K562 (cell line): ENCODE results near the gene SLC6A6. TPM values are rescaled to one million over a fixed set of nuclear protein-coding genes. Genes with fewer than 3 reads are reported as not detected.
A peak's percentile ranks its signal among the peaks of the same experiment; 100 is the strongest.

ENCODE experiments used
- ATAC-seq: fragments of 200-7000 bp; cut with Tn5 transposase; 3 replicates; pipeline ENCODE4 v1.9.1; 2020; ENCODE audit warnings: moderate library complexity
- BruUV-seq: library from RNA; stranded (reverse); fragments of 400-500 nt; replicated peaks from 2 replicates; lab custom pipeline; 2021; lab: Mats Ljungman, UMichigan
- CTCF ChIA-PET: fragments of 300-600 bp; formaldehyde crosslinking; extraction: SDS; loops from one replicate; lab custom pipeline; 2021; ENCODE audit warnings: low intra/inter-chr PET ratio; lab: Yijun Ruan, JAX
- POLR2A ChIA-PET: fragments of 300-600, 350-650 bp; sonication (Branson Sonifier 250); formaldehyde crosslinking; extraction: SDS; loops from one replicate; lab custom pipeline; 2021; ENCODE audit warnings: antibody characterized with exemption, inconsistent platforms; lab: Yijun Ruan, JAX
- DNase-seq, 4 experiments: peaks; one replicate each; pipeline versions ENCODE4 v3.0.0 to v3.0.0-alpha.2; 2011 to 2018; ENCODE audit warnings: low spot score in 3 of 4, mixed read lengths in 3 of 4; ENCODE audit errors: extremely low read depth in 1 of 4
- FAIRE-seq: peaks from 2 replicates; lab custom pipeline; 2011; peaks lifted over from hg19 to GRCh38; lab: Jason Lieb, UNC
- H2AFZ ChIP-seq: 2 replicates; pipeline ENCODE4 v1.6.0; 2011; ENCODE audit warnings: low read depth, low read length, control low read depth, inconsistent platforms
- H3K27ac ChIP-seq: fragments of 200-600 bp; 3 replicates; pipeline ENCODE4 v1.8.0; 2011; ENCODE audit warnings: low read depth, mild to moderate bottlenecking, control low read depth, inconsistent platforms, low read length, moderate library complexity, mixed read lengths; ENCODE audit errors: extremely low read depth
- H3K27me3 ChIP-seq, 2 experiments: fragments of 300-600 bp in 1 of 2; 2 replicates in 1 of 2; 3 replicates in 1 of 2; pipeline versions ENCODE4 v1.6.0 to v1.8.0; 2011; ENCODE audit warnings: inconsistent platforms in 2 of 2, low read length in 2 of 2, mild to moderate bottlenecking in 1 of 2, mixed read lengths in 1 of 2, moderate library complexity in 1 of 2; ENCODE audit not compliant: control insufficient read depth in 2 of 2, insufficient read depth in 2 of 2
- H3K36me3 ChIP-seq: fragments of 300-600 bp; 3 replicates; pipeline ENCODE4 v1.8.0; 2011; ENCODE audit warnings: mild to moderate bottlenecking, low read length, inconsistent platforms; ENCODE audit not compliant: control insufficient read depth, insufficient read depth
- H3K4me1 ChIP-seq, 2 experiments: fragments of 200-600 bp in 1 of 2; replicated peaks in 1 of 2; 2 replicates in 1 of 2; 3 replicates in 1 of 2; pipeline versions ENCODE4 v1.5.1 to v1.8.0; 2011; ENCODE audit warnings: inconsistent platforms in 2 of 2, low read length in 2 of 2, mild to moderate bottlenecking in 1 of 2, mixed read lengths in 1 of 2, moderate library complexity in 1 of 2; ENCODE audit not compliant: control insufficient read depth in 2 of 2, insufficient read depth in 2 of 2
- H3K4me2 ChIP-seq: 2 replicates; pipeline ENCODE4 v1.6.1; 2011; ENCODE audit warnings: low read length, control low read depth, inconsistent platforms, mixed read lengths; ENCODE audit not compliant: insufficient read depth
- H3K4me3 ChIP-seq: fragments of 200-600 bp; sonication (generic), shearing (Covaris generic); 2 replicates; pipeline ENCODE4 v1.5.1; 2016; ENCODE audit warnings: control low read depth, inconsistent platforms
- H3K79me2 ChIP-seq: fragments of 200-600 bp; 3 replicates; pipeline ENCODE4 v1.8.0; 2011; ENCODE audit warnings: low read length, inconsistent platforms; ENCODE audit not compliant: control insufficient read depth, insufficient read depth
- H3K9ac ChIP-seq, 2 experiments: 2 replicates each; pipeline versions ENCODE4 v1.6.0 to v1.6.1; 2011; ENCODE audit warnings: low read depth in 2 of 2, low read length in 2 of 2, control low read depth in 1 of 2, inconsistent platforms in 1 of 2, mild to moderate bottlenecking in 1 of 2, mixed read lengths in 1 of 2; ENCODE audit not compliant: insufficient read depth in 1 of 2
- H3K9me1 ChIP-seq: one replicate; pipeline ENCODE4 v1.6.0; 2011; ENCODE audit warnings: inconsistent platforms, mild to moderate bottlenecking, low read length, moderate library complexity; ENCODE audit not compliant: control insufficient read depth, insufficient read depth
- H3K9me3 ChIP-seq: replicated peaks from 2 replicates; pipeline ENCODE4 v1.5.1; 2011; ENCODE audit warnings: low read depth, low read length, inconsistent platforms; ENCODE audit not compliant: control insufficient read depth, insufficient read depth
- H4K20me1 ChIP-seq: replicated peaks from 2 replicates; pipeline ENCODE4 v1.6.1; 2011; ENCODE audit warnings: low read length, inconsistent platforms, mixed read lengths; ENCODE audit not compliant: control insufficient read depth, insufficient read depth
- ARHGAP35 ChIP-seq: fragments of 450-650 bp; IDR thresholded peaks from 2 replicates; pipeline ENCODE4 v1.6.1; 2018; ENCODE audit not compliant: partially characterized antibody
- CEBPZ ChIP-seq: fragments of 150-350 bp; IDR thresholded peaks from 2 replicates; pipeline ENCODE4 v1.6.1; 2014; ENCODE audit warnings: low read depth, mild to moderate bottlenecking, low read length, borderline replicate concordance
- GTF2E2 ChIP-seq: fragments of 200-800 bp; sonication (Bioruptor generic); IDR thresholded peaks from 2 replicates; pipeline ENCODE4 v1.6.1; 2016; ENCODE audit warnings: missing genetic modification characterization, missing compliant biosample characterization
- MCM2 ChIP-seq: fragments of 450-650 bp; IDR thresholded peaks from 2 replicates; pipeline ENCODE4 v1.6.1; 2017; ENCODE audit warnings: low read depth, mild to moderate bottlenecking
- MXI1 ChIP-seq: IDR thresholded peaks from 2 replicates; pipeline ENCODE4 v1.6.1; 2011; ENCODE audit warnings: low read depth, mild to moderate bottlenecking, improper control_type of control experiment, low read length
- NR1H2 ChIP-seq: sonication (generic); formaldehyde crosslinking; IDR thresholded peaks from 2 replicates; pipeline ENCODE4 v1.4.0; 2020; ENCODE audit warnings: mild to moderate bottlenecking, missing genetic modification reagents
- POLR3G ChIP-seq: IDR thresholded peaks from 2 replicates; pipeline ENCODE4 v1.6.1; 2011; ENCODE audit not compliant: insufficient read length, insufficient replicate concordance; ENCODE audit errors: extremely low read depth
- SNRNP70 ChIP-seq: fragments of 200-400 bp; formaldehyde crosslinking; optimal IDR thresholded peaks from 2 replicates; pipeline ENCODE3; 2017; ENCODE audit warnings: low read depth, low read length
- XRCC3 ChIP-seq: fragments of 450-650 bp; IDR thresholded peaks from 2 replicates; pipeline ENCODE4 v1.6.1; 2017; ENCODE audit warnings: mild to moderate bottlenecking, moderate library complexity
- ZBED1 ChIP-seq: IDR thresholded peaks from 2 replicates; pipeline ENCODE4 v1.6.1; 2014
- ZBTB7A ChIP-seq: IDR thresholded peaks from 2 replicates; pipeline ENCODE4 v1.6.1; 2011; ENCODE audit warnings: low read depth, mild to moderate bottlenecking, low read length, moderate library complexity, borderline replicate concordance; ENCODE audit not compliant: control insufficient read depth
- ZNF274 ChIP-seq: IDR thresholded peaks from 2 replicates; pipeline ENCODE4 v1.6.1; 2011; ENCODE audit warnings: low read depth, mild to moderate bottlenecking, low read length, moderate library complexity, borderline replicate concordance
- ZNF449 ChIP-seq: fragments of 250-450 bp; sonication (Bioruptor Pico); IDR thresholded peaks from 2 replicates; pipeline ENCODE4 v1.8.0; 2022; ENCODE audit warnings: moderate library complexity, mild to moderate bottlenecking, inconsistent platforms
- ZNF75A ChIP-seq: fragments of 450-650 bp; formaldehyde crosslinking; IDR thresholded peaks from 2 replicates; pipeline ENCODE4 v1.4.0; 2020; ENCODE audit warnings: mild to moderate bottlenecking
- ZSCAN29 ChIP-seq: fragments of 450-650 bp; IDR thresholded peaks from 2 replicates; pipeline ENCODE4 v1.6.1; 2017
- WGBS: fragments of 100-300 bp; shearing (Covaris generic); methylation state at CpG from one replicate; pipeline ENCODE4 v1.1.6; 2016; ENCODE audit warnings: low coverage, mixed read lengths; ENCODE audit not compliant: insufficient coverage; ENCODE audit errors: missing lambda C conversion rate; 5-methylcytosine and 5-hydroxymethylcytosine counted together
- in situ Hi-C: fragments of 300-500 bp; cut with MboI; formaldehyde crosslinking; loops from 4 replicates; pipeline ENCODE4 v1.15.0; 2018; ENCODE audit warnings: inconsistent platforms, mixed read lengths
- intact Hi-C: fragments of 100-400 bp; cut with micrococcal nuclease; formaldehyde crosslinking; loops from 2 replicates; pipeline ENCODE4 v1.14.2; 2022
- polyA plus RNA-seq, 8 experiments: library from polyadenylated mRNA; depleted of rRNA in 4 of 8; stranded (reverse) in 5 of 8; unstranded in 3 of 8; fragments of >200 nt; fragmentation: Nextera tagmentation in 2 of 8; fragmentation: Illumina TruSeq in 1 of 8; extraction: Ambion mirVana in 2 of 8; extraction: Trizol in 1 of 8; gene quantifications; 2 replicates each; pipeline versions ENCODE4 v1.2.1 to v1.2.3, GENCODE V29; 2011 to 2014; ENCODE audit warnings: inconsistent platforms in 1 of 8, missing spikeins in 1 of 8
- total RNA-seq, 7 experiments: library from RNA; depleted of rRNA in 6 of 7; stranded (reverse); fragments of >200 nt in 6 of 7; fragmentation: Illumina TruSeq in 2 of 7; extraction: Trizol in 2 of 7; gene quantifications; 2 replicates each; pipeline versions ENCODE4 v1.2.1 to v1.2.3, GENCODE V29; 2011 to 2021; ENCODE audit warnings: low replicate concordance in 1 of 7

Gene SLC6A6
- total and polyA plus RNA-seq, 9 of the 15 experiments (the other 6 are each of a cell fraction or from before 2014, with no cell fraction given), result 12.3 to 203 (median 93.2) TPM

GRCh38 chr3:14517601-14518431 lies 115.4 kb downstream of the SLC6A6 start:
- H3K9me1 ChIP-seq, result no peaks in the 10 kb centered on the region
- H3K4me3 ChIP-seq, result no peak overlapping the region
- no TSS peak for BruUV-seq
- intact Hi-C loops, result no loop called here
- no peaks in the 10 kb centered on the region for H3K79me2 ChIP-seq
- ATAC-seq (no peak), FAIRE-seq (no peak), DNase-seq (no peak)
- peaks cover 64 to 76% of the 10 kb centered on the region in 2 experiments for H3K27me3 ChIP-seq
- no peak overlapping the region for H3K4me2 ChIP-seq
- no peak overlapping the region for H3K27ac ChIP-seq
- 3% methylated on average over 22 of the region's 22 CpGs for WGBS
- peaks cover 13% of the 10 kb centered on the region for H4K20me1 ChIP-seq
- no peak overlapping the region for H2AFZ ChIP-seq
- CTCF ChIA-PET, result interaction anchor here (0.7 kb wide), 1 partner anchor 13 kb away, joined by 4 read pairs; no protein-coding TSS in a partner anchor
- in situ Hi-C loops, result loop anchor here (25.0 kb wide), 1 partner anchor 394 kb away; no protein-coding TSS in a partner anchor
- H3K4me1 ChIP-seq, result peaks cover 0 to 22% of the 10 kb centered on the region in 2 experiments; a peak in 1 of 5 replicates
- no peaks in the 10 kb centered on the region for H3K9me3 ChIP-seq
- POLR2A ChIA-PET, result interaction anchor here (0.6 to 1.6 kb wide), 2 partner anchors 16 to 34 kb away, joined by 3 to 6 read pairs; no protein-coding TSS in a partner anchor
- no peaks in the 10 kb centered on the region for H3K36me3 ChIP-seq
- TF ChIP-seq ZNF449 (CRISPR knock-in tag), result no peak
- no peak for TF ChIP-seq NR1H2 (CRISPR knock-in tag)
- no peak for TF ChIP-seq ZNF75A
- TF ChIP-seq ZSCAN29, result no peak
- no peak for TF ChIP-seq MXI1
- no peak for TF ChIP-seq XRCC3
- no peak for TF ChIP-seq SNRNP70
- TF ChIP-seq POLR3G, result no peak
- no peak for TF ChIP-seq ARHGAP35
- TF ChIP-seq ZBED1, result no peak
- TF ChIP-seq CEBPZ, result no peak
- TF ChIP-seq ZNF274, result no peak
- no peak for TF ChIP-seq GTF2E2 (tag)
- TF ChIP-seq MCM2, result no peak
- no peak for TF ChIP-seq ZBTB7A
- peak overlapping the region in 1 of 2 experiments; percentile 23; a peak in 1 of 4 replicates for H3K9ac ChIP-seq
